Parathyroid adenoma (tissue), 2 donors: ENCODE results near the gene STPG2.

Experiments
- H2AFZ ChIP-seq: fragments of 300-600 bp; sonication (generic); one replicate; pipeline ENCODE4 v1.7.0; 2017; ENCODE audit warnings: antibody characterized with exemption, mild to moderate bottlenecking
- H3K27ac ChIP-seq: fragments of 300-600 bp; sonication (generic); one replicate; pipeline ENCODE4 v1.7.0; 2017
- H3K27me3 ChIP-seq: fragments of 300-600 bp; sonication (generic); one replicate; pipeline ENCODE4 v1.7.0; 2017; ENCODE audit warnings: low read length; ENCODE audit not compliant: control insufficient read depth, insufficient read depth
- H3K36me3 ChIP-seq: fragments of 300-600 bp; sonication (generic); one replicate; pipeline ENCODE4 v1.7.0; 2017; ENCODE audit warnings: low read length; ENCODE audit not compliant: control insufficient read depth, insufficient read depth
- H3K4me1 ChIP-seq: fragments of 300-600 bp; sonication (generic); one replicate; pipeline ENCODE4 v1.7.0; 2017; ENCODE audit warnings: control low read depth
- H3K4me2 ChIP-seq: fragments of 300-600 bp; sonication (generic); one replicate; pipeline ENCODE4 v1.7.0; 2017; ENCODE audit warnings: low read length
- H3K4me3 ChIP-seq: fragments of 300-600 bp; sonication (generic); one replicate; pipeline ENCODE4 v1.7.0; 2017; ENCODE audit warnings: low read depth, low read length
- H3K79me2 ChIP-seq: fragments of 300-600 bp; sonication (generic); one replicate; pipeline ENCODE4 v1.7.0; 2017; ENCODE audit warnings: control low read depth
- H3K9ac ChIP-seq: fragments of 300-600 bp; sonication (generic); one replicate; pipeline ENCODE4 v1.7.0; 2017; ENCODE audit warnings: mild to moderate bottlenecking
- H3K9me3 ChIP-seq: fragments of 300-600 bp; sonication (generic); one replicate; pipeline ENCODE4 v1.7.0; 2017; ENCODE audit warnings: low read length; ENCODE audit not compliant: control insufficient read depth
- CTCF ChIP-seq: fragments of 300-600 bp; sonication (generic); IDR thresholded peaks from one replicate; pipeline ENCODE4 v1.7.0; 2017; ENCODE audit warnings: antibody characterized with exemption, mild to moderate bottlenecking
- donor health status: primary hyperparathyroidism.

Gene STPG2

GRCh38 chr4:97984545-97985131, 158.6 kb downstream of the STPG2 start:
- no peaks in the 10 kb centered on the region for H3K27me3 ChIP-seq

GRCh38 chr4:97978791-97979488, 164.3 kb downstream of the STPG2 start:
- no peak overlapping the region for H3K9ac ChIP-seq
- no peaks in the 10 kb centered on the region for H3K9me3 ChIP-seq
- H3K27ac ChIP-seq, result no peak overlapping the region
- no peaks in the 10 kb centered on the region for H3K79me2 ChIP-seq
- H3K4me2 ChIP-seq, result no peak overlapping the region
- H3K4me1 ChIP-seq, result no peaks in the 10 kb centered on the region
- TF ChIP-seq CTCF, result no peak
- no peaks in the 10 kb centered on the region for H3K27me3 ChIP-seq
- no peak overlapping the region for H2AFZ ChIP-seq
- H3K36me3 ChIP-seq, result no peaks in the 10 kb centered on the region
- H3K4me3 ChIP-seq, result no peak overlapping the region

More at GRCh38 chr4:97984545-97985131, 158.6 kb downstream of the STPG2 start:
- Histone ChIP-seq H3K4me1 (no peaks in the 10 kb centered on the region), H3K36me3 (no peaks in the 10 kb centered on the region), H3K9ac (no peak overlapping the region), H3K9me3 (no peaks in the 10 kb centered on the region), H3K79me2 (no peaks in the 10 kb centered on the region), H3K27ac (no peak overlapping the region), H3K4me3 (no peak overlapping the region), H2AFZ (no peak overlapping the region), H3K4me2 (no peak overlapping the region)
- TF ChIP-seq CTCF, result no peak

GRCh38 chr4:97953171-97953941, 189.9 kb downstream of the STPG2 start:
- Histone ChIP-seq H3K9me3 (no peaks in the 10 kb centered on the region), H3K27me3 (no peaks in the 10 kb centered on the region), H3K9ac (no peak overlapping the region), H3K36me3 (no peaks in the 10 kb centered on the region), H3K27ac (no peak overlapping the region), H3K4me2 (no peak overlapping the region), H3K4me3 (no peak overlapping the region), H3K4me1 (no peaks in the 10 kb centered on the region), H2AFZ (no peak overlapping the region), H3K79me2 (no peaks in the 10 kb centered on the region)
- no peak for TF ChIP-seq CTCF

- Histone ChIP-seq H3K9ac (no peak overlapping the region), H3K4me3 (no peak overlapping the region), H3K36me3 (no peaks in the 10 kb centered on the region), H3K79me2 (no peaks in the 10 kb centered on the region), H3K27me3 (no peaks in the 10 kb centered on the region), H2AFZ (no peak overlapping the region), H3K9me3 (no peaks in the 10 kb centered on the region), H3K4me2 (no peak overlapping the region), H3K4me1 (no peaks in the 10 kb centered on the region), H3K27ac (no peak overlapping the region)
- no peak for TF ChIP-seq CTCF
These were observed 190.5 kb downstream of the STPG2 start for GRCh38 chr4:97952763-97953162.
